GM19351 (cell line): Measurements from ENCODE around the gene MANBA.
"Not testable (repeated sequence)": the region's sequence is repeated elsewhere in the genome, so short reads cannot be mapped to it uniquely, and the experiment has no call there.

Source experiments
- ATAC-seq: cut with Tn5 transposase; IDR thresholded peaks from one replicate; pipeline ENCODE4 v1.9.1; 2021; ENCODE audit warnings: mild to moderate bottlenecking, moderate library complexity; ENCODE audit not compliant: unreplicated experiment

MANBA gene

GRCh38 chr4:102725229-102725628 is 35.5 kb downstream of the MANBA start:
- no peak for ATAC-seq

GRCh38 chr4:102723511-102723910 is 37.3 kb downstream of the MANBA start:
- no peak for ATAC-seq

- ATAC-seq = no peak
Observed at GRCh38 chr4:102722740-102723139, 38.0 kb downstream of the MANBA start.

GRCh38 chr4:102718833-102719575 is 41.8 kb downstream of the MANBA start:
- ATAC-seq = not testable (repeated sequence)

GRCh38 chr4:102717448-102718092 is 43.2 kb downstream of the MANBA start:
- ATAC-seq = no peak

- ATAC-seq = no peak
Observed at GRCh38 chr4:102715057-102715456, 45.7 kb downstream of the MANBA start.

GRCh38 chr4:102713774-102714173 is 47.0 kb downstream of the MANBA start:
- not testable (repeated sequence) for ATAC-seq

GRCh38 chr4:102713096-102713495 is 47.7 kb downstream of the MANBA start:
- ATAC-seq = no peak

GRCh38 chr4:102710986-102711385 is 49.8 kb downstream of the MANBA start:
- no peak for ATAC-seq

- not testable (repeated sequence) for ATAC-seq
Observed at GRCh38 chr4:102709060-102709459, 51.7 kb downstream of the MANBA start.

GRCh38 chr4:102707150-102707549 is 53.6 kb downstream of the MANBA start:
- ATAC-seq = no peak

GRCh38 chr4:102705391-102705935 is 55.3 kb downstream of the MANBA start:
- ATAC-seq = no peak

- ATAC-seq = no peak
Observed at GRCh38 chr4:102696758-102697157, 64.0 kb downstream of the MANBA start.

GRCh38 chr4:102694791-102695190 is 66.0 kb downstream of the MANBA start:
- ATAC-seq = no peak

- ATAC-seq = no peak
Observed at GRCh38 chr4:102693861-102694260, 66.9 kb downstream of the MANBA start.

GRCh38 chr4:102693262-102693850 is 67.4 kb downstream of the MANBA start:
- no peak for ATAC-seq

GRCh38 chr4:102692474-102692873 is 68.3 kb downstream of the MANBA start:
- ATAC-seq = no peak

GRCh38 chr4:102687982-102688433 is 72.8 kb downstream of the MANBA start:
- ATAC-seq = peak; percentile 36

GRCh38 chr4:102687373-102687981 is 73.3 kb downstream of the MANBA start:
- peak; percentile 91 for ATAC-seq

- no peak for ATAC-seq
Observed at GRCh38 chr4:102685768-102686167, 75.0 kb downstream of the MANBA start.

GRCh38 chr4:102684610-102685052 is 76.1 kb downstream of the MANBA start:
- ATAC-seq = no peak
